Embryonic facial prominence (tissue), 1 donor: ENCODE measurements around the gene CCT7.

ENCODE experiments used
- DNase-seq: peaks from one replicate; pipeline ENCODE4 v3.0.0-alpha.2; 2016; ENCODE audit errors: extremely low spot score

Gene CCT7

DNA sequence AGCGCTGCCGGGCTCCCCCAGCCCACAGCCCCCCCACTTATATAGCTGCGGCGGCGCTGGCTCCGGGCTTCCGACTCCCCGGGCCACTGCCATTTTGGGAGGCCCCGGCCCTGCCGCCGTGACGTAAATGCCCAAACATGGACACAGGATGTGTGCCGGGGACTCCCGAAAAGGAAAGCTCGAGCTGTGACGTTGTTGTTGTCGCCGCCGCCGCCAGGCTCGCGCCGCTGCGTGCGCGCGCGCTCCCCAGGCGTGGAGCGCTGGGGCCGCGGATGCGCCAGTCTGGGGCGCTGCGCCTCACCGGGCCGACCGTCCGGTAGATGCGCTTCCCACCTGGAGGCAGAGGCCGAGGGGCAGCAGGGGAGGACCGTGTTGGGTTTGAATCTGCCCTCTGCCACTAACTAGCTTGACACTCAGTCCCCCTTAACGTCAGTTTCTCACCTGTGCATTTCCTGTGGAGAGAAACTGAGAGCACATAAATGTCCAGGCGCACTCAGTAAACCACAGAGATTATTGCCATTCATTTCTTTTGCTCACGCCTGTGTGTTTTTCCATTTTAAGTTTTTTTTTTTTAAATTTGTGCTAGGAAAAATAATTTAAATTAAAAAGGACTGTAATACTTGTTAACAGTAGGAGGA is 59.5 kb downstream of the CCT7 start, which contains the start of gene EGR4:
Gene EGR4 (minus strand): TSS at position 15 of the 638 bp plus-strand sequence. CDS start 231 bp downstream, outside the sequence.
- no peak for DNase-seq

DNA sequence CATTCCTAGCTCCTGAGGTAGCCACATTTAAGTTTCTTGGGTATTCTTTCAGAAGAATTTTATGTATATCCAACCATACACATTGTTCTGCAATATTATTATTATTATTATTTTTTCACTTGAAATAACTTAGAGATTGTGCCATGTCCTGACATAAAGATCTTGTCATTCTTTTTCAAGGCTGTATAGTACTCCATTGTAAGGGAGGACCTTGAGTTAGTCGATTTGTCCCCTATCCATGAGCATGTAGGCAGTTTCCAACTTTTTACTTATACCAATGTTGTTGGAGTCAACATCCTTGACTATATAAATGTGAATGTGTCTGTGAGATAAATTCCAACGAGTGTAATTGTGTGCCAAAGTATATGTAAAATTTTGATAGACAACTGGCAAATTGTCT is 60.1 kb downstream of the CCT7 start:
- DNase-seq, result no peak

DNA sequence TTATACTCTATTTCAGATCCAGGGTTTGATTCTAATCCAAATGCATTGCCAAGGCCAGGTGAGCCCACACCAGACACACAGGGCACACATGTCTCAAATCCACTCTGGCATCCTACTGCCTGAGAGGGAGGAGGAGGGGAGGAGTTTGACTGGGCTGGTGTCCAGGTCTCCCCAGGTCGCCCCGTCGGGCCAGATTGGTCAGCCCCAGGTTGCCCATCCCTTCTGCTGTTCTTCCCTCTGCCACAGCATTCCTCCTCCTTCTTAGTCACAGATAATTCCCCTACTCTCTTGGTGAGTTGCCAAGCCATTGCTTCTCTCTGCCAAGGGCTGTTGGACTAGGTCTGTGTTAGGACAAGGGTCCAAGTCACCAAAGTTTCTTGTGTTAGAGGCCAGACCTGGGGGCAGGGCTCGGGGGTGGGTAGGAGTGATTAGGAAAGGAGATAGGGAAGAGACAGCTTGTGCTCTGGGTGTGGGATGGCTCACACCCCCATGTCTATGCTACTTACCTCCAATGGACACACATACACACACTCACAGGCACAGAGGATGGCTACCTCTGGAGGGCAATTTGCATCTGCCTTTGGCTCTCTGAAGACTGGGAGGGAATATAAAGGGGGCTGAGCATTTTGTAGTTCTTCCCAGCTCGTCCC is 61.8 kb downstream of the CCT7 start:
- no peak for DNase-seq

DNA sequence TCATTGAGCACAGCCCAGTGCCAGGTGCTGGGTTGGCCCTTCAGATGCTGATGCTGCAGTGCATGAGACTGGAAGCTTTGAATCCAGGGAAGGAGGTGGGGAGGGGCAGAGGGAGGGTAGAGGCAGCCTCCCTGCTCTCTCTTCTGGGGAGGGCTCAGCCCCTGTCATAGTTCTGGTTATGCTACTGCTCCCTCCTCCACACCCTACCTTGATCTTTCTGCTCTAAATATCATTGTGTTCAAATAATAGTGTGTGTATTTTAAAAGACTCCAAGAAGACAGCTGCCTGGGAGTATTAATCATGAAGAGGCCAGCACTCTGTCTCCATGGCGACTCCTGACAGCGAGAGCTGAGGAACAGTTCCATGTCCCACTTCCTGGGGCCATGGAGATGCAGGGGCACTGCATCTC is 63.0 kb downstream of the CCT7 start:
- no peak for DNase-seq

DNA sequence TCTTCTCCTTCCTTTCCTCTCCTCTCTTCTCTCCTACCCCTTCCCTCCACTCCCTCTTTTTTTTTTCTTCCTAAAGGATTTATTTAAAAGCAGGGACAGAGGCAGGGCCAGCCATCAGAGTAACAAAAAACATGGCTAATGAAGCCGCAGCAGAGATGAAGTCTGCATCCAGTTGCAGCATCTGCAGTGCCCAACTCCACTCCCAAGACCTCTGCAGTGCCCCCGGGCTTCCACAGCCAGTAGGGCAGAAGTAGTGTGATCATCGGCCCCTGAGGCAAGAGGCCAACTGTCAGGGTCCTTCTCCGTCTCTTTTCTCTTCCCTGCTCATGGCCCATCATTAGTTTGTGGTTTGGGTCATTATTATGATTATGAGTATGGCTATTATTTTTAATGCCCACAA is 63.5 kb downstream of the CCT7 start:
- no peak for DNase-seq

DNA sequence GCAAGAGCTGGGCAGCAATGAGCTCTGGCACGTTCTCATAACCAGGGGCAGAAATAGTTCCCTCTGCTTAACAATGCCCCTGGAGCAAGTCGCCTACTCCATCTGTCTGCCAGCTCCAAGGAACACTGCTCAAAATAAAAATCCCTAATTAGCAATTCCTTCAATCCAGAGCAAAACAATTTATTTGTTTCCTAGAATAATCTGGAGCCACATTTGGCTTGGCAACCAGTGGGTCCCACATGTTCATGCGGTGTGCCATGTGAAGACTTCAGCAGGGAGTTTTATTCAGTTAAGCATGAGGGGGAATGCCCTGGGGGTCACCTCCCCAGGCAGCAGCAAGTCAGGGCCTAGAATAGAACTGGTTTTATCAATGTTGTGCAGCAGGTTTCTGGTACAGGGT is 66.8 kb downstream of the CCT7 start:
- no peak for DNase-seq

DNA sequence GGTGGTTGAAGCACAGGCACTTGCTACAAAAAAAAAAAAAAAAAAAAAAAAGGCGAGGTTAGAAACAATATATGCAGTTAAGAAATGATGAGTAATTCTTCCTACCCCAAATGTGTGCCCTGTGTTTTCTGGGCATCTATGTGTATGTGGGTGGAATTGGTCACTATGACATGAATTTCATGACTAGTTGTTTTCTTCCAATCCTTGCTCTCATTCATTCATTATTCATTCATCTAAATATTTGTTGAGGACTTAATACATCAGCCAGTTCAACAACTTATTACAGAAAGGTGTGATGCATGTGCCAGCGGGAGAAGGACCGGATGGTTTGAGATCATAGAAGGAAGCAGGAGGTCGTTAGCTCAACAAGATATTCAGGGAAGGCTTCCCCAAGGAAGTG is 67.5 kb downstream of the CCT7 start:
- DNase-seq, result no peak
